Calu3 (cell line): ENCODE results near the gene PSMD2. TPM values are rescaled to one million over a fixed set of nuclear protein-coding genes. Genes with fewer than 3 reads are reported as not detected.

Experiments
- BruUV-seq: library from RNA; stranded (reverse); fragments of 400-500 nt; replicated peaks from 2 replicates; lab custom pipeline; 2021; lab: Mats Ljungman, UMichigan
- CTCF ChIA-PET: fragments of 300-600 bp; sonication (Branson Sonifier 250); formaldehyde crosslinking; loops from one replicate; lab custom pipeline; 2022; ENCODE audit warnings: antibody characterized with exemption; lab: Charles Lee
- DNase-seq: peaks from one replicate; pipeline ENCODE4 v3.0.0; 2022
- H3K27ac Mint-ChIP-seq: one replicate; pipeline ENCODE4 v1.8.0; 2022; ENCODE audit warnings: mixed read lengths; ENCODE audit not compliant: unreplicated experiment
- H3K27me3 Mint-ChIP-seq: one replicate; pipeline ENCODE4 v1.8.0; 2022; ENCODE audit warnings: mixed read lengths; ENCODE audit not compliant: unreplicated experiment
- H3K36me3 Mint-ChIP-seq: one replicate; pipeline ENCODE4 v1.8.0; 2022; ENCODE audit warnings: mild to moderate bottlenecking, moderate library complexity, mixed read lengths; ENCODE audit not compliant: insufficient read depth, unreplicated experiment
- H3K4me1 Mint-ChIP-seq: one replicate; pipeline ENCODE4 v1.8.0; 2022; ENCODE audit warnings: mild to moderate bottlenecking, low read depth, mixed read lengths; ENCODE audit not compliant: unreplicated experiment
- H3K4me3 Mint-ChIP-seq: one replicate; pipeline ENCODE4 v1.8.0; 2022; ENCODE audit warnings: mild to moderate bottlenecking, low read depth, moderate library complexity, mixed read lengths; ENCODE audit not compliant: unreplicated experiment
- H3K9me3 Mint-ChIP-seq: one replicate; pipeline ENCODE4 v1.8.0; 2022; ENCODE audit warnings: low read depth, mixed read lengths; ENCODE audit not compliant: unreplicated experiment
- CTCF ChIP-seq: fragments of 200-600 bp; IDR thresholded peaks from one replicate; pipeline ENCODE4 v1.8.0; 2022; ENCODE audit warnings: antibody characterized with exemption; ENCODE audit not compliant: unreplicated experiment
- intact Hi-C: fragments of 100-400 bp; cut with micrococcal nuclease; formaldehyde crosslinking; loops from one replicate; pipeline ENCODE4 v1.10.0; 2022; ENCODE audit not compliant: unreplicated experiment
- total RNA-seq: library from RNA; stranded (reverse); gene quantifications from 2 replicates; pipeline ENCODE4 v1.2.3, GENCODE V29; 2022

The PSMD2 gene
- total RNA-seq, 1 experiment from 2014 or later, result 530 TPM

GRCh38 chr3:184350618-184351017 is 51.6 kb downstream of the PSMD2 start:
- CTCF ChIA-PET, result interaction anchor here (1.2 to 1.4 kb wide), 2 partner anchors 9 to 12 kb away, joined by 4 read pairs; no protein-coding TSS in a partner anchor
- no peak overlapping the region for H3K27ac Mint-ChIP-seq

GRCh38 chr3:184351511-184352148 is 52.6 kb downstream of the PSMD2 start:
- no peak overlapping the region for H3K4me3 Mint-ChIP-seq
- BruUV-seq, result no TSS peak
- H3K9me3 Mint-ChIP-seq, result no peaks in the 10 kb centered on the region
- H3K27me3 Mint-ChIP-seq, result no peaks in the 10 kb centered on the region
- CTCF ChIA-PET, result interaction anchor here (1.2 to 1.4 kb wide), 2 partner anchors 8 to 11 kb away, joined by 4 read pairs; no protein-coding TSS in a partner anchor
- H3K4me1 Mint-ChIP-seq, result peaks cover 15% of the 10 kb centered on the region
- H3K27ac Mint-ChIP-seq, result no peak overlapping the region
- no peak for TF ChIP-seq CTCF
- no peak for DNase-seq
- intact Hi-C loops, result no loop called here
- H3K36me3 Mint-ChIP-seq, result peaks cover 10% of the 10 kb centered on the region

More at GRCh38 chr3:184350618-184351017, 51.6 kb downstream of the PSMD2 start:
- no peaks in the 10 kb centered on the region for H3K9me3 Mint-ChIP-seq
- H3K27me3 Mint-ChIP-seq, result no peaks in the 10 kb centered on the region
- intact Hi-C loops, result no loop called here
- H3K4me3 Mint-ChIP-seq, result no peak overlapping the region
- peaks cover 19% of the 10 kb centered on the region for H3K36me3 Mint-ChIP-seq
- BruUV-seq, result no TSS peak
- peaks cover 19% of the 10 kb centered on the region for H3K4me1 Mint-ChIP-seq
- TF ChIP-seq CTCF, result no peak
- no peak for DNase-seq

- Mint-ChIP-seq H3K27me3 (no peaks in the 10 kb centered on the region), H3K27ac (no peak overlapping the region), H3K4me1 (peaks cover 15% of the 10 kb centered on the region), H3K36me3 (peaks cover 10% of the 10 kb centered on the region), H3K4me3 (no peak overlapping the region), H3K9me3 (no peaks in the 10 kb centered on the region)
- intact Hi-C loops, result no loop called here
- DNase-seq, result peak; percentile 42
- CTCF ChIA-PET, result interaction anchor here (1.0 kb wide), 1 partner anchor 65 kb away, joined by 3 read pairs; no protein-coding TSS in a partner anchor
- TF ChIP-seq CTCF, result no peak
- BruUV-seq, result no TSS peak
Observed at GRCh38 chr3:184352149-184352785, 53.2 kb downstream of the PSMD2 start.

- CTCF ChIA-PET, result interaction anchor here (0.9 to 1.1 kb wide), 3 partner anchors 9 to 65 kb away, joined by 3 to 11 read pairs (median 4); no protein-coding TSS in a partner anchor
- TF ChIP-seq CTCF, result no peak
- Mint-ChIP-seq H3K4me3 (no peak overlapping the region), H3K27ac (no peak overlapping the region), H3K4me1 (peaks cover 15% of the 10 kb centered on the region), H3K36me3 (peaks cover 10% of the 10 kb centered on the region), H3K27me3 (no peaks in the 10 kb centered on the region), H3K9me3 (no peaks in the 10 kb centered on the region)
- DNase-seq, result no peak
- no TSS peak for BruUV-seq
- intact Hi-C loops, result no loop called here
Observed at GRCh38 chr3:184352897-184353545, 54.0 kb downstream of the PSMD2 start.
